ENCODE data around the gene DSTYK. TPM values are rescaled to one million over a fixed set of nuclear protein-coding genes. Genes with fewer than 3 reads are reported as not detected.
A peak's percentile ranks its signal among the peaks of the same experiment; 100 is the strongest.

The DSTYK gene
- total RNA-seq, 1 donor from 2014 or later, result 12.6 TPM

DNA sequence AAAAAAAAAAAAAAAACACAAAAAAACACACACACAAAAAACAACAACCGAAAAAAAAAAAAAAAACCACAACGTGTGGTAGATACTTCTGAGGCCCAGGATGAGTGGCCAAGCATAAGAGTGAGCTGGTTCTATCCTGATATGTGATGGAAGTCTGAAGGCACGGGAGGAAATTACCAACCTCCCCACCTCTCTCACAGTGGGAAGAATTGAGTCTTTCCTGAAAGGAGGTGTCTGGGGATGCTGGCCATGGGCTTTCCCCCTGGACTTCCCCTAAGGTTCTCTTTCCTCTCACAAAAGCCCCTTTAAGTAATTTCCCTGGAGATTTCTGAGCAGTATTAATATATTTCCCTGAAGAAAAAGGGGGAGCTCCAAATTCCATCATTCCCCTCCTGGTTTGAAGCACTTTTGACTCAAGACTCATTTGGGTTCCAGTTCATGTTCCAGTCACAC, 21.5 kb upstream of the DSTYK start:
- Mint-ChIP-seq H3K9me3 (ENCODE audit: low read depth) (no peaks in the 10 kb centered on the region), H3K36me3 (ENCODE audit: low read depth) (no peaks in the 10 kb centered on the region), H3K4me1 (ENCODE audit: low read depth) (peaks cover 35% of the 10 kb centered on the region), H3K27me3 (ENCODE audit: low read depth) (no peaks in the 10 kb centered on the region), H3K4me3 (ENCODE audit: unreplicated experiment) (no peak overlapping the region), H3K27ac (ENCODE audit: unreplicated experiment) (no peak overlapping the region)
- TF ChIP-seq, protein P1, sequence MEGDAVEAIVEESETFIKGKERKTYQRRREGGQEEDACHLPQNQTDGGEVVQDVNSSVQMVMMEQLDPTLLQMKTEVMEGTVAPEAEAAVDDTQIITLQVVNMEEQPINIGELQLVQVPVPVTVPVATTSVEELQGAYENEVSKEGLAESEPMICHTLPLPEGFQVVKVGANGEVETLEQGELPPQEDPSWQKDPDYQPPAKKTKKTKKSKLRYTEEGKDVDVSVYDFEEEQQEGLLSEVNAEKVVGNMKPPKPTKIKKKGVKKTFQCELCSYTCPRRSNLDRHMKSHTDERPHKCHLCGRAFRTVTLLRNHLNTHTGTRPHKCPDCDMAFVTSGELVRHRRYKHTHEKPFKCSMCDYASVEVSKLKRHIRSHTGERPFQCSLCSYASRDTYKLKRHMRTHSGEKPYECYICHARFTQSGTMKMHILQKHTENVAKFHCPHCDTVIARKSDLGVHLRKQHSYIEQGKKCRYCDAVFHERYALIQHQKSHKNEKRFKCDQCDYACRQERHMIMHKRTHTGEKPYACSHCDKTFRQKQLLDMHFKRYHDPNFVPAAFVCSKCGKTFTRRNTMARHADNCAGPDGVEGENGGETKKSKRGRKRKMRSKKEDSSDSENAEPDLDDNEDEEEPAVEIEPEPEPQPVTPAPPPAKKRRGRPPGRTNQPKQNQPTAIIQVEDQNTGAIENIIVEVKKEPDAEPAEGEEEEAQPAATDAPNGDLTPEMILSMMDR (IDR thresholded peaks at IDR 0.05), result no peak
- DNase-seq (ENCODE audit: low spot score), result no peak

DNA sequence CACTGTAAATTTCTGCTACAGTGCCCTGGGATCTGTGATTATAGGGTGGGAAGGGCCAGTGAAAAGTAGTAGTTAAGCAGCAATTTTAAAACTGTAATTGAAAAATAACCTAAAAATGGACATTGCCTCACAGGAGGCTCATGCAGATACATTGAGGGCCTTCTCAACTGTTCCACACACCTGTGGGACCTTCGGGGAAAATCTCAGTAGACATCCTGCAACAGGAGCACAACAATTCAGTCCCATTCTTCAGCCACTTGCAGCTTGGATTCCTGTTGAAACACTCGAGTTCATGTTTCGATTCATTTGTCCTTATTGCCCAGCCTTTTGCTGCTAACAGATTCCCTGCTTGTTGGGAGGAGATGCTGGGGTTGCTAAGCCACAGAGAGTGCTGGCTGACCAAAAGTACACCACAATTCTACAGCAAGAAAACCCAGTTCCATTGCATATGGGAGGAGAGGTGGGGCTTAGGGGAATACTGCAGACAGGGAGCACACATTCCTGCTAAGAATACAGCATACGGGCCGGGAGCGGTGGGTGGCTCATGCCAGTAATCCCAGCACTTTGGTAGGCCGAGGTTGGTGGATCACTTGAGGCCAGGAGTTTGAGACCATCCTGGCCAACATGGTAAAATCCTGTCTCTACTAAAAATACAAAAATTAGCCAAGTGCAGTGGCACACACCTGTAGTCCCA, 20.8 kb upstream of the DSTYK start:
- no peaks in the 10 kb centered on the region for H3K27me3 Mint-ChIP-seq (ENCODE audit: low read depth)
- H3K27ac Mint-ChIP-seq (ENCODE audit: unreplicated experiment), result no peak overlapping the region
- no peaks in the 10 kb centered on the region for H3K9me3 Mint-ChIP-seq (ENCODE audit: low read depth)
- H3K4me3 Mint-ChIP-seq (ENCODE audit: unreplicated experiment), result no peak overlapping the region
- H3K4me1 Mint-ChIP-seq (ENCODE audit: low read depth), result peaks cover 36% of the 10 kb centered on the region
- TF ChIP-seq, protein P1 (IDR thresholded peaks at IDR 0.05), result no peak
- no peak for DNase-seq (ENCODE audit: low spot score)
- H3K36me3 Mint-ChIP-seq (ENCODE audit: low read depth), result no peaks in the 10 kb centered on the region

DNA sequence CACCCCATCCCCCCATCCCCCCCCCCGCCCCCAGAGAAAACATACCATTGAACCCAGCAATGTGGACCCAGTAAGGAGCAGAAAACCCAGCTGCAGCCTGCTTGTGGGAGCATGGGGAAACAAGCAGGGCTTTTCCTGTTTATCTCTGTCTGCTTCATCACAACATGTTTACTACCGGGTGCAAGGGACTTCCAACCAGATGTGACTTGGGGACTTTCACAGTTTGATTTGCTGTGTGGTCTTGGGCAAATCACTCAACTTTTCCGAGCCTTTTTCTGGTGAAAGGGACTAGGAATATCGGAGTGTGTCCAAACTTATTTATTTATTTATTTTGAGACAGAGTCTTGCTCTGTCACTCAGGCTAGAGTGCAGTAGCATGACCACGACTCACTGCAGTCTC, 19.5 kb upstream of the DSTYK start:
- TF ChIP-seq, protein P1 (IDR thresholded peaks at IDR 0.05), result no peak
- Mint-ChIP-seq H3K36me3 (ENCODE audit: low read depth) (no peaks in the 10 kb centered on the region), H3K27ac (ENCODE audit: unreplicated experiment) (no peak overlapping the region), H3K27me3 (ENCODE audit: low read depth) (no peaks in the 10 kb centered on the region), H3K9me3 (ENCODE audit: low read depth) (no peaks in the 10 kb centered on the region), H3K4me1 (ENCODE audit: low read depth) (peaks cover 49% of the 10 kb centered on the region), H3K4me3 (ENCODE audit: unreplicated experiment) (no peak overlapping the region)
- DNase-seq (ENCODE audit: low spot score), result no peak

DNA sequence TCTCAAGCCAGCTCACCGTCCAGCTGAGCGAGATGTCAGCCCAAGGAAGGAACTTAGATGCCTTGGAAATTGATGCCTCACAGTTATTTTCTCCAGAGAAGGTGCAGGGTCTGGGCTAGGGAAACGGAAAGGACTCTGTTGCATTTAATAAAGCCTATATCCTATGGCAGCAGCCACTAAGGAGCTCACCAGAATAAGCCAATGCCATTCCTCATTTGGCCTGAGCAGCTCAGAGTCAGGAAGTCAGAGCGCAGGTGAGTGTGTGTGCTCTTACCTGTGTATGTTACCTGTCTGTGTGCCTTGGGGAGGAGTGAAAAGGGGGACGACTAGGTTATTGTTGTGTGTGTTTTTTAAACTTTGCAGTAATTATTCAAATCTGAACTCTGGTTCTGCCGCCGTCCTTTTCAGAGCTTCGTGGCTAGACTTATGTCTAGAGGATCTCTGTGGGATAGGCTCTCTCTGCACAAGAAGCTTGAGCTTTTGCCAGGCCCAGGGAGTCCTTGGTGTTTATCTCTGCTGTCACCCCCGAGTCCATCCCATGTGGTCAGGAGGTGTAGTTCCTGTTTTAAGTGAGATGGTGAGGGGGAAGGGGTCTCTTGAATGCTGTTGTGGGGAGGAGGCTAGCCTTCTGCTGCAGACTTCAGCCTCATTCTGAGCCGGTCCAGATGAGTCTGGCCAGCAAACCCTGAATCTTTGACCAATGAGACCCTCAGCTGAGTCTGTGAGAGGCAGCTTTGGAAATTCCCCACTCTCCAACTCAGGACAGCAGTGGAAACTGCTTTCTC, 18.6 kb upstream of the DSTYK start:
- H3K4me1 Mint-ChIP-seq (ENCODE audit: low read depth), result peaks cover 47% of the 10 kb centered on the region
- H3K9me3 Mint-ChIP-seq (ENCODE audit: low read depth), result no peaks in the 10 kb centered on the region
- no peak for DNase-seq (ENCODE audit: low spot score)
- no peak overlapping the region for H3K27ac Mint-ChIP-seq (ENCODE audit: unreplicated experiment)
- no peaks in the 10 kb centered on the region for H3K36me3 Mint-ChIP-seq (ENCODE audit: low read depth)
- TF ChIP-seq, protein P1 (IDR thresholded peaks at IDR 0.05), result no peak
- no peak overlapping the region for H3K4me3 Mint-ChIP-seq (ENCODE audit: unreplicated experiment)
- H3K27me3 Mint-ChIP-seq (ENCODE audit: low read depth), result no peaks in the 10 kb centered on the region

DNA sequence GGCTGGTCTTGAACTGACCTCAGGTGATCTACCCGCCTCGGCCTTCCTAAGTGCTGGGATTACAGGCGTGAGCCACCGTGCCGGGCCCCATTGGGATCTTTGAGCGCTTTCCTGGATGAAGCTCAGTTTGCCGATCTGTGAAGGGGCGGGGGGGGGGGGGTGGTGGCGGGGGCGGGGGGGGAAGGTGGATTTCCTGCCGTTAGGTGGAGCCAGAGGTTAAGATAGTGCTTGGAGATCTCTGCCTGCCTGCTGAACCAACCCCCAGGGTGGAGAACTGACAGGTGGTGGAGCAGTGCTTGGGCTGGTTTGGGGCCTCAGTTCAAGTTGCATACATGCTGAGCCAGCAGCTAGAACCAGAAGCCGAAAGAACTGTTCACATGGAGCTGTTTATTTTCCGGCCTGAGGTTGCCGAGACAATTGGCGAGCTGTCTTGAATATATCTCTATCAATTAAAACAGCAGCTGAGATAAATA, 17.9 kb upstream of the DSTYK start:
- TF ChIP-seq, protein P1 (IDR thresholded peaks at IDR 0.05), result peak; percentile 46
- DNase-seq (ENCODE audit: low spot score), result no peak
- no peaks in the 10 kb centered on the region for H3K27me3 Mint-ChIP-seq (ENCODE audit: low read depth)
- H3K4me1 Mint-ChIP-seq (ENCODE audit: low read depth), result peaks cover 42% of the 10 kb centered on the region
- peak overlapping the region; percentile 76 for H3K4me3 Mint-ChIP-seq (ENCODE audit: unreplicated experiment)
- H3K36me3 Mint-ChIP-seq (ENCODE audit: low read depth), result no peaks in the 10 kb centered on the region
- H3K27ac Mint-ChIP-seq (ENCODE audit: unreplicated experiment), result no peak overlapping the region
- H3K9me3 Mint-ChIP-seq (ENCODE audit: low read depth), result no peaks in the 10 kb centered on the region

Measured in chondrocyte (in vitro differentiated cells).